Activated CD8-positive, alpha-beta memory T cell treated with anti-CD3 and anti-CD28 coated beads, Interleukin-2, amount 50 U/mL, for 24 hours (primary cell): ENCODE measurements around the gene OTUD3.

ENCODE experiments used
- DNase-seq: peaks from one replicate; pipeline ENCODE4 v3.0.0-alpha.2; 2020; ENCODE audit errors: extremely low read depth

The OTUD3 gene

DNA sequence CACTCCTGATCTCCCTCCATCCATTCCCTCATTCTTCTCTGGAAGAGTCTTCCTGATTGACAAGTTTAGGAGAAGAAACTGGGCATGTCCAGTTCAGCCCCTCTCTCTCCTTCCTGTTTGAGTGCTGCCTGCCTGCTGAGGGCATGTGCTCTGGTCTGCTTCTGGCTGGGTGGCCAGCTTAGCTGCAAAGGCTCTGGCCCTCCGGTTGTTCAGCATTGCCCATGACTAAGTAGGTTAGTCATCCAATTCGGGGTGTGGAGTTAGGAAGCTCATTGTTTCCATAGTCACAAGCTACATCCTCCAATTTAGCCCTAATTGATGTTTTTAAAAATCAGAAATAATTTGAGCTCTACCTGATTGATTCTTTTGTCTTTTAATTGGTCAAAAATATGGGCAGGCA lies 66.8 kb downstream of the OTUD3 start:
- no peak for DNase-seq

DNA sequence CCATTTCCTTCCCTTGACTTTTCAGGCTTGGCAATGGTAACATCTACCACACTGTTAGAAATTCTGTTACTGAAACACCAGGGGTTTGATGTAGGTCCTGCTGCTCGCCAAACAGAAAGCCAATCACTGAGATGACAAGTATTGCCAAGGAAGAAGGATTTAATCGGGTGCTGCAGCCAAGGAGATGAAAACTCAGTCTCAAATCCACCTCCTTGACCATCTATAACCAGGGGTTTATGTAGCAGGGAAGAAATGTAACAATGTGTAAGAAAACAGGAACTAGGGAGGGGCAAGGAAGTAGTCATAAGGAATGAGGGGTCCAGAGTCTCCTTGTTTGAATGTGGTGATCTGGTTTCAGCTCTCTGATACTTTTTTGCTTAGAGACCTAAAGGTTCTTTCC lies 71.9 kb downstream of the OTUD3 start:
- DNase-seq, result no peak

DNA sequence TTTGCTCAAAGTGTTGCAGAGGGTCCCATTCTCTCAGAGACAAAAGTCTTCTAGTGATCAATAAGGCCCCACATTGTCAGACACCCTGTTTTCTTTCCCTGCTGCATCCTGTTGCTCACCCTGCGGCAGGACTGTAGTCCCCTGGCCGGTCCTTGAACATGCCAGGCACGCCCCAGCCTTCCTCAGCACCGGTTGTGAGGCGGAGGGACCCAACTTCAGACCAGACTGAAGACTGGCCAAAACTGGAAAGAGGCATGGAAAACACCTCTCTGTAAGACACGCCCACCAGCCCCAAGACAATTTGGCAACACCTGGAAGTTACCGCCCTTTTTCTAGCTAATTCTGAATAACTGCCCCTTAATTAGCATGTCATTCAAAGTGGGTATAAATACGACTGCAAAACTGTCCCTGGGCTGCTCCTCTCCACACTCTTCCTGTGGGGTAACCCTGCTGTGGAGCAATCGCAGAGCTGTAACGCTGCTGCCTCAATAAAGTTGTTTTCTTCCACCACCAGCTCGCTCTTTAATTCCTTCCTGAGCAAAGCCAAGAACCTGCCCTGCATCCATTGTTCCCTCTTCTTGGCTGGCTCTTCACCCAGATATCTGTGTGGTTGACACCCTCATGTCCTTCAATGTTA lies 73.5 kb downstream of the OTUD3 start:
- DNase-seq, result no peak

DNA sequence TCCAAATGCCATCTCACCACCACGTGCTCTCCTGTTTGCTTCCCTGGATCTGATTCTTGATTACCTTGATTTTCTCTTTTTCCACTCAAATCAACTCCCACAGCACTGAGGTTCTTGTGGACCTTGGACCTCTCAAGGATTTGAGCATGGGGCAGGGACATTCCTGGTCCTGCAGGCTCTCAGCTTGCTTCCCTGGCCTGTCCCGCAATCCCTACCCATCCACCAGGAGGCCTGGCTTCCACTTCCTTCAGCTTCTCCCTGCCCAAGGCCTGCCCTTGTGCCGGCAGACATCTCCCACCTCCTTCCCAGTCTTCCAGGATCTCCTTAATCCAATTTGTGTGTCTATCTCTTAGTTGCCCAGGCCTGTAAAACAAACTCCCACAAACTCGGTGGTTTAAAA lies 75.6 kb downstream of the OTUD3 start:
- DNase-seq, result no peak

DNA sequence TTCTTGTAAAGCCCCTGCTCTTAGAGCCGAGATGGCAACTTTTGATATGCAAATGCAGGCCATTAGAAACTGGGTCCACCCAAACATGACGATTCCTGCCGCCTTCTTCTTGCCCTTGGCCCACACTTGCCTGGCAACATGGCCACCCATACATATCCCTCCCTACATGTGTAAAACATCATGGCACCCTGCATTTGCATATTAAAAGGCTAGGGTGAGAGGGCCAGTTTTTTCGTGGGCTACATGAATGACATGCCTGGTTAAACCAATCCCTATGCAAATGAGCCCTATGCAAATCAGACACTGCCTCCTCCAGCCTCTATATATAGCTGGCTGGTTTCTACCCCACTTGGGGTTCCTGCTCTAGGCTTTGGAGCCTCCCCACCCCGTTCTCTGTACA lies 78.4 kb downstream of the OTUD3 start:
- no peak for DNase-seq
